Posterior cingulate gyrus (tissue), 11 donors: ENCODE results near the gene OTULINL.

Source experiments
- DNase-seq, 10 donors: peaks; one replicate each; pipeline versions ENCODE4 v3.0.0 to v3.0.0-alpha.2; 2020 to 2021; ENCODE audit warnings: mixed read lengths in 3 of 10
- intact Hi-C: fragments of 100-400 bp; cut with DNase I; formaldehyde crosslinking; loops from one replicate; pipeline ENCODE4 v1.15.1; 2023

The OTULINL gene

DNA sequence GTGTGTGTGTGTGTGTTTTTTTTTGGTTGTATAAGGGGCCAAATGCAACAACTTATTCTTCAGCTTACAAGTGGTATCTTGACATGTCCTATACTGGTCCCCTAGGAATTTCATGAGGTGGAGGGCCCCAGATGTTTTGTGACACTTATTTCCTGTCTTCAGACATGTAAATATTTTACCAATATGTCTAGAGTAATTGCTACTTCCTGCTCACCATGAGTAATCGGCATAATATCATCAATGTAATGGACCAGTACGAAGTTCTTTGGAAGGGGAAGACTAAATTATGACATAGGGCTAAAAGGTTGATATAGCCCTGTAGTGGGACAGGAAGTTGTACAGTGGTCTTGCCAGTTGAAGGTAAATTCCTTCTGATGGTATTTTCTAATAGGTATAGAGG is 79.2 kb downstream of the OTULINL start:
- DNase-seq = no peak
- intact Hi-C loops = loop anchor here (5.0 to 10.0 kb wide), 2 partner anchors 211 to 516 kb away; partner anchors contain the start of genes ANKH and TRIO
